Fibroblast of gingiva (primary cell): ENCODE measurements around the gene PIM3.

Experiments
- DNase-seq: peaks from one replicate; pipeline ENCODE4 v3.0.0-alpha.2; 2011; ENCODE audit warnings: low read depth

PIM3 gene

DNA sequence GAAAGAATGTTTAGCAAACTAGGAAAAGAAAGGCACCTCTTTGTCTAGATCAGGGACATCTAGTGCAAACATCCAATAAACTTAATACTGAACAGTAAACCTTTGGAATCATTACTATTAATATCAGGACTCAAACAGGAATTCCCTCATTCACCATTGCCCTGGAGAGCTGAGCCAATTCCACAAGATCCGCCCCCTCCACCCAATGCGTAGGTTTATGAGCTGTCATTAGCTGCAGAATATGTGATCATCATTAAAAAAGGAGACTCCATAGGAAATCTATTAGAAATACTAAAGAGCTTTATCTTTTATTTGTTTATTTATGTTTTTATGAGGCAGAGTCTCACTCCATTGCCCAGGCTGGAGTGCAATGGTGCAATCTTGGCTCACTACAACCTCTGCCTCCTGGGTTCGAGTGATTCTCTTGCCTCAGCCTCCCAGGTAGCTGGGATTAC is 46.5 kb downstream of the PIM3 start:
- DNase-seq = no peak

DNA sequence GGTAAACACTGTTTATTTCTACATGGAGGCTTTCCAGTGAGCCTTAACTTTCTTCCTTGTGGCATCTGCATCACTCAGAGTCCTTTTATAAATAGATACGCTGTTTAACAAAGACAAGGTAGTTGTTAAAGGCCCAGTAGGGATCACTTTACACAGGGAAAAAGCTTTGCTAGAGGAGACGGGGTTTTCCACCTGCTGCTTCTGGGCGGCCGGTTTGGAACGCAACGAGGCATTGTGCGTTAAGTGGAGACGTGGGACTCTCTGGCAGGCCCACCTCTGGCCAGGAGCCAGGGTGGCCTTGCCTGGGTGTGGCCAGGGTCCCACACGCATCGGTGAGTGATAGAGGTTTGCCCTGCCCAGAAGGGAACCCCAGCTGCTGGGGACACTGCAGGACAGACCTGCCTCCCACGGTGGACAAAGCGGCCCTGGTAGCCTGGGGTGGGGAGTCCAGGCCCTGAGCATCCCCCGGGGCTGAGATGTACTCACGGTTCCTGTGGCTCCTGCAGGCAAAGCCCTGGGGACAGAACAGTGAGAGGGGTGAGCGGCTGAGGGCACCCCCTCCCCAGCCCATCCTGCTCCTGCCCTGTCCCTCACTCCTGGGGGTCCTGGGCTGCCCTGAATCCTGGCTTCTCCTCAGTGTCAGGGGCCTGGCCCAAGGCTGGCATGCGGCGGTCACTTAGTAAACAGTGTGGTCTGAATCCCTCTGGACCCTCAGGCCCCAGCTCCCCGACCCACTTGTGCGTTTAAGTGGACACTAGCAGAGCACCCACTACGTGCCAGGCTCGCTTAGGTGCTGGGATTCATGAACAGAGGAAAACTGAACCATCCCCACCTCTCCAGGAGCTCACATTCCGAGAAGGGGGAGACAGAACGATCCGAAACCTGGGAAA is 47.8 kb downstream of the PIM3 start:
- DNase-seq = no peak

DNA sequence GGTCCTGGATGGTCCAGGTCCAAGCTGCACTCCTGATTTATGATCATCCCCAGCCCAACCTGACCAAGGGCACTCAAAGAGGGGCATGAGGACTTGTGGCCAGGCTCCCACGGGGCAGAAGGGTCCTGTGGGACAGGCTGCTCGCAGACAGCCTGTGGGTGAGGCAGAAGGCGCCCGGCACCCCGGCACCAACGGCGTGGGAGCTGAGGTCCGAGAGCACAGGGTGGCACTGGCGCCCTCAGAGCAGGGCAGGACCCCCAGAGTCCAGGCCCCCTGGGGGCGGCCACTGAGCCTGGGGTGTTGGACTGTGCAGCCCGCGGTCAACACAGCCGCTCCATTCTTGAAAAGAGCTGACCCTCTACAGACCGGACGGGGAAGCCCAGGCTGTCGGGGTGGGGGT is 48.7 kb downstream of the PIM3 start:
- DNase-seq = no peak

DNA sequence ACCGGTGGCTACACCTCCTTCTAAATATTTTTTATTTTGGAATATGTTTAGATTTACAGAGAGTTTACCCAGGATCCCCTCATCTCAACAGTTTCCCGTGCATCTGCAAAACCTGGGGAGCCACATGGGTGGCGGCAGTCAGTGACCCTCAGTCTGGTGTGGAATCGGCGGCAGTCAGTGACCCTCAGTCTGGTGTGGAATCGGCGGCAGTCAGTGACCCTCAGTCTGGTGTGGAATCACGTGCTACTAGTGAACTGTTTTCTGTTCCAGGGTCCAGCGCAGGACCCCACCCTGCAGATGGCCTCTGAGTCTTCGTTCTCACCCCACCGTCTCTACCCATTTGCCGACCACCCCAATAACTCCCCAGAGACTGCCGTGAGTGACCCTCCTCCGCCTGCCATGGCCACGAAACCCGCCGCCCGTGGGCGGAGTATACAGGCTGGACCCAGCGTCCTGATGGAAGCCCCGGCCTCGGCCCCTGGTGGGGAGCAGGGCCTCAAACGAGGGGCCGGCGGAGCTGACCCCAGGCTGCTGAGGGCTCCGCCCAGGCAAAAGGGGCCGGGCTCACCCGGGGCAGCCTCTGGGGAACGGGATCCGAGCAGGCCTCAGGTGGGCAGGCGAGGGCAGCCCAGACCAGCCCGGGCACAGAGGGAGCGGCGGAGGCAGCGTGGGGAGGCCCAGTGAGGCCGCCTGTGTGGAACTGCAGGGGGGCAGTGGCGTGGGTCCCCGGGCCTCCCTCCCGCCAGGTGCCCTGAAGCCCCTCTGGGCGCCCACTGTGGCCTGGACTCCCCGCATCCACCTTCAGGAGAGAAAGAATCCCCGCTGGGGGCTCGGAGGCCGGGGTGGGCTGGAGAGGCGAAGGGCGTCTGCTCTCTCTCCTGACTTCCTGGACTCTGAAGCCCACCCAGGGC is 49.4 kb downstream of the PIM3 start:
- no peak for DNase-seq

DNA sequence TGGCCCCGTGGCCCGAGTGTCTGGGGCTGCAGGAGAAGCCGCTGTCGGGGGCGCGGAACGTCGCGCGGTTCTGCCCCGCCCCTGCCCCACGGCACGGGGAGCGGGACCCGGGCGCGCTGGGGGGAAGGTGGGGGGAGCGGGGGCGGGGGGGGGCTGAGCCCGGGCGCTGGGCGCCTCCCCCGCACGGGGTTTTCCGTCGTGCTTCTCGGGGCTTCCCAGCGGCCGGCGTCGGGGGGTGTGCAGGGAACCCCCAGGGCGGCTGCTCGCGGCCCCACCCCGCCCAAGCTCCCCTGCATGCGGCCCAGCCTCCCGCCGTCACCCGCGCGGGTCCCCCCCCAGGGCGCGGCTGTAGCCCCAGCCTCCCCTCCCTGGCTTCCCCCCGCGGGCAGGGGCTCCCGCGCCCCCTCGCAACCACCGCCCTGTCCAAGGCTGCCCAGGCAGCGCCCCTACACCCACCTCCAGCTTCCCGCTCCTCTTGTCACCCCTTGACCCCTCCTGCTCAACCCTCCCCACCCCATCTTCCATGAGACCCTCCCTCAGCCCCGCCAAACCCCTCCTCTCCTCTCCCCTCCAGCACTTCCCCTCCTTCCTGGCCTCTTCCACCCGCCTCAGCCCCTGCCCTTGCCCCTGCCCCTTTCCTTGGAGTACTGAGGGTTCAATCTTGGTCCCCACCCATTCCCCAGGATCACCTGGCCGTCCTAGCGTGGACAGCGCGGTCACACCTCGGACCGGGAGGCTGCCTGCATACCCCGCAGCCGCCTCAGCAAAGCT is 50.3 kb downstream of the PIM3 start:
- no peak for DNase-seq

DNA sequence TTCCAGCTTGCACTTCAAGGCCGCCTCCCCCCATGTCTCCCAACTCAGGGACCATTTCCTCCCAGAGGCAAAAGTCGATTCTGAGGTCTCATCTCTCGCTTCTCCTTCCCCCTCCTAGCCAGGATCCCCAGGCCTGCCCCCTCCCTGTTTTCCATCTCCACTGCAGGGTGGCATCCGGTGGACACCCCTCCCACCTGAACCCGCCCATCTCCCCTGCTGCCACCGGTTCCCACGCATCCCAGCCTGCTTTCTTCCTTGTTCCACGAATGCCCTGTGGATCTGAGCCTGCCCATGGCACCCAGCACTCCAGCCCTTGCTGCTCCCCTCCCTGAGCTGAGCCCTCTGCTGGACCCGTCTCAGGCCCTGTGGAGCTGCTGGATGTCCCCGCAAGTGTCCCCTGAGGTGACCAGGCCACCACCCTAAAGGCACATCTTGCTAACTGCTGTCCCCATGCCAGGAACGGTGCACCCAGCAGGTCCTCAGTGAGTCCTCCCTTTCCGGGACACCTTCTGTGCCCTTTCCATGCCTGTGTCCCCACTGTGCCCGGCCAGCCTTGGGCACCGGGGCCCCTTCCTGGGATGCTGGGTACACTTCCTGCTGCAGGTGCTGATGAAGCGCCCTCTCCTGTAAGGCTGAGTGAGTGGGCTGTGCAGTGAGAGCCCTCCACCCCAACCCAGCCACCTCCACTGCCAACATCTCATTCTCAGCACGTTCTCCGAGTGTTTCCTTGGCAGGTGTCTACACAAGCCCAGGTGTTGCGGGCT is 51.1 kb downstream of the PIM3 start:
- no peak for DNase-seq

DNA sequence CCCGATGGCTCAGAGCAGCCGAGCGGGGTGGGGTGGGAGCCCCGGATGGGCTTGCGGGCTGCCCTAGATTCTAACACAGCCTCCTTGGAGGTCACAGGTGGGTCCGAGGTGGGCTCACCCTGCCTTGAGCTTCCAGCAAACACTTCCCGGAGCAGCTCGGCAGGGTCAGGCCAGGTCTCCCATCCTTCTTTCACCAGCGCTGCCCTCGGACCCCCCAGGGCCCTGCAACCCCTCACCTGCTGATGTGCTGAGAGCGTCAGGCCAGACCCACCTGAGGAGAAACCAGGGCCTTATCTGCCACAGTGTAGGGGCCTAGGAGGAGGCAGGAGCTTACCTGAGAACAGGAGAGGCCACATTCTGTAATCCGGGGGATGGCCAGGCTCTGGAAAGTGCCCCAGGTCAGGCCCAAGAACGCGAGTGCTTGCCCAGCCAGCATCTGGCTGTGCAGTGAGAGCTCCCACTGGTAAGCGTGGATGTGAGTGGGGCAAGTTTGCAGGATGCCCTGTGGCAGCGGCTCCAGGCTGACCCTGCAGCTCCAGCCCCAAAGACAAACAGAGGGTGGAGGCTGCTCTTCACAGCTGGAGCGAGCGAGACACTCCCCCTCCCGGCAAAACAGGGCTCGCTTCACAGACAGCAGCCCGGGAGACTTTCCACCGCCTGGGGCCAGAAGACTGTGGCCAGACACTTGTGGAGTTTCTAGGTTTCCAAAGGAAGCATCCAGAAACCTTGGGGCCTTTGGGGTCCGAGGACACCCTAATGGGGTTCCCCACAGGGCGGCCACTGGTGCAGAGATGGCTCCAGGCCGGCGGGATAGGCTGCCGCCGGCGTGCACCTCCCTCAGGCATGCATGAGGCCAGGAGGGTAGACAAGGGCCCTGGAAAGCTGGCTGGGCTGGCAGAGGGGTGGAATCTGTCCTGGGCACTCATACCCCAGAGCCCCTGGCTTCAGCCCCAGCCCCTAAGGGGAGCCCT is 51.9 kb downstream of the PIM3 start, which contains the start of gene IL17REL:
Gene IL17REL, minus strand, starts transcription at position 555 of the 971 bp plus-strand sequence. Its CDS starts 119 bp downstream, at position 436.
- no peak for DNase-seq
